Liver (tissue), 9 donors: ENCODE measurements around the gene NUP42. TPM values are rescaled to one million over a fixed set of nuclear protein-coding genes. Genes with fewer than 3 reads are reported as not detected.

Experiments used
- DNase-seq: peaks from one replicate; pipeline ENCODE4 v3.0.0-alpha.2; 2017; ENCODE audit warnings: low spot score
- H3K27ac ChIP-seq, 2 donors: one replicate each; pipeline ENCODE4 v1.7.0; 2013; ENCODE audit warnings: inconsistent platforms in 2 of 2, low read length in 2 of 2, control low read depth in 1 of 2, low read depth in 1 of 2, mild to moderate bottlenecking in 1 of 2
- H3K27me3 ChIP-seq, 4 donors: one replicate each; pipeline versions ENCODE4 v1.6.1 to v1.7.0; 2013; ENCODE audit warnings: low read length in 3 of 4, inconsistent platforms in 1 of 4, mild to moderate bottlenecking in 1 of 4, moderate library complexity in 1 of 4; ENCODE audit not compliant: control insufficient read depth in 4 of 4, insufficient read depth in 4 of 4
- H3K36me3 ChIP-seq, 4 donors: one replicate each; pipeline versions ENCODE4 v1.6.1 to v1.7.0; 2013; ENCODE audit warnings: low read length in 3 of 4, mild to moderate bottlenecking in 3 of 4, low read depth in 1 of 4, moderate library complexity in 1 of 4; ENCODE audit not compliant: control insufficient read depth in 4 of 4, insufficient read depth in 3 of 4
- H3K4me1 ChIP-seq, 4 donors: one replicate each; pipeline versions ENCODE4 v1.6.1 to v1.7.0; 2013; ENCODE audit warnings: low read length in 3 of 4, mild to moderate bottlenecking in 3 of 4, moderate library complexity in 1 of 4; ENCODE audit not compliant: control insufficient read depth in 4 of 4, insufficient read depth in 4 of 4
- H3K4me3 ChIP-seq, 3 donors: one replicate each; pipeline versions ENCODE4 v1.6.1 to v1.7.0; 2013; ENCODE audit warnings: low read length in 3 of 3, control low read depth in 1 of 3, low read depth in 1 of 3, mild to moderate bottlenecking in 1 of 3
- H3K9ac ChIP-seq, 2 donors: one replicate each; pipeline ENCODE4 v1.7.0; 2013; ENCODE audit warnings: low read length in 2 of 2, mild to moderate bottlenecking in 2 of 2, moderate library complexity in 2 of 2, control low read depth in 1 of 2, low read depth in 1 of 2
- H3K9me3 ChIP-seq, 4 donors: one replicate each; pipeline versions ENCODE4 v1.6.1 to v1.7.0; 2013; ENCODE audit warnings: low read length in 3 of 4; ENCODE audit not compliant: control insufficient read depth in 4 of 4
- ATF3 ChIP-seq: IDR thresholded peaks from 2 replicates; pipeline ENCODE4 v1.6.1; 2016; ENCODE audit warnings: antibody characterized with exemption
- CTCF ChIP-seq: fragments of 150-350 bp; IDR thresholded peaks from 2 replicates; pipeline ENCODE4 v1.5.1; 2017; ENCODE audit warnings: improper control_type of control experiment, low read depth, low read length; ENCODE audit not compliant: missing input control
- EGR1 ChIP-seq, 2 donors: IDR thresholded peaks; 2 replicates each; pipeline ENCODE4 v1.6.1; 2016 to 2018; ENCODE audit warnings: antibody characterized with exemption in 2 of 2, low read depth in 2 of 2
- FOXA1 ChIP-seq: IDR thresholded peaks from 2 replicates; pipeline ENCODE4 v1.6.1; 2016; ENCODE audit warnings: antibody characterized with exemption
- FOXA2 ChIP-seq: IDR thresholded peaks from 2 replicates; pipeline ENCODE4 v1.6.1; 2016; ENCODE audit warnings: antibody characterized with exemption
- GABPA ChIP-seq, 2 donors: IDR thresholded peaks in 1 of 2; conservative IDR thresholded peaks in 1 of 2; 2 replicates each; pipeline ENCODE4 v1.6.1; 2016; ENCODE audit warnings: antibody characterized with exemption in 2 of 2, mild to moderate bottlenecking in 1 of 2, moderate library complexity in 1 of 2
- HNF4A ChIP-seq, 2 donors: conservative IDR thresholded peaks; 2 replicates each; pipeline ENCODE4 v1.6.1; 2016; ENCODE audit warnings: antibody characterized with exemption in 2 of 2, mild to moderate bottlenecking in 2 of 2
- HNF4G ChIP-seq: IDR thresholded peaks from 2 replicates; pipeline ENCODE4 v1.6.1; 2016; ENCODE audit warnings: antibody characterized with exemption
- JUND ChIP-seq, 2 donors: IDR thresholded peaks; 2 replicates each; pipeline ENCODE4 v1.6.1; 2016; ENCODE audit warnings: antibody characterized with exemption in 2 of 2
- MAX ChIP-seq: IDR thresholded peaks from 2 replicates; pipeline ENCODE4 v1.6.1; 2016; ENCODE audit warnings: antibody characterized with exemption
- NR2F2 ChIP-seq: IDR thresholded peaks from 2 replicates; pipeline ENCODE4 v1.6.1; 2016; ENCODE audit warnings: antibody characterized with exemption
- RAD21 ChIP-seq, 2 donors: IDR thresholded peaks; 2 replicates each; pipeline ENCODE4 v1.6.1; 2016; ENCODE audit warnings: antibody characterized with exemption in 2 of 2, mild to moderate bottlenecking in 2 of 2
- REST ChIP-seq: IDR thresholded peaks from 2 replicates; pipeline ENCODE4 v1.6.1; 2016; ENCODE audit warnings: antibody characterized with exemption, mild to moderate bottlenecking
- RXRA ChIP-seq, 2 donors: IDR thresholded peaks; 2 replicates each; pipeline ENCODE4 v1.6.1; 2017 to 2018; ENCODE audit warnings: antibody characterized with exemption in 2 of 2, mild to moderate bottlenecking in 1 of 2
- SP1 ChIP-seq: IDR thresholded peaks from 2 replicates; pipeline ENCODE4 v1.6.1; 2018; ENCODE audit warnings: antibody characterized with exemption, mild to moderate bottlenecking
- TAF1 ChIP-seq: conservative IDR thresholded peaks from 2 replicates; pipeline ENCODE4 v1.6.1; 2016; ENCODE audit warnings: antibody characterized with exemption, mild to moderate bottlenecking
- YY1 ChIP-seq: IDR thresholded peaks from 2 replicates; pipeline ENCODE4 v1.6.1; 2016; ENCODE audit warnings: antibody characterized with exemption, mild to moderate bottlenecking
- ZBTB33 ChIP-seq: IDR thresholded peaks from 2 replicates; pipeline ENCODE4 v1.6.1; 2016; ENCODE audit warnings: antibody characterized with exemption
- WGBS: extraction: QIAGEN DNeasy Blood & Tissue Kit; methylation state at CpG from one replicate; pipeline ENCODE4 v1.1.7; 2013; 5-methylcytosine and 5-hydroxymethylcytosine counted together
- polyA plus RNA-seq, 2 donors: library from polyadenylated mRNA; stranded (reverse) in 1 of 2; unstranded in 1 of 2; fragments of 200-250 nt in 1 of 2; fragments of >200 nt in 1 of 2; fragmentation: Nextera tagmentation in 1 of 2; extraction: Ambion mirVana in 1 of 2; gene quantifications; one replicate each; pipeline versions ENCODE4 v1.2.1 to v1.2.3, GENCODE V29; 2013 to 2015
- total RNA-seq, 2 donors: library from RNA; depleted of rRNA; stranded (reverse); fragments of >200 nt; gene quantifications; one replicate each; pipeline ENCODE4 v1.2.3, GENCODE V29; 2014
- donor health status: healthy.
- donor health status: healthy.
- donor health status: healthy.
- donor health status: healthy.
- donor health status: healthy.

Gene NUP42
- total and polyA plus RNA-seq, 4 donors, result 11.9 to 35.8 (median 18.3) TPM

- 68% methylated on average over 11 of the region's 11 CpGs for WGBS
- no peaks in the 10 kb centered on the region for H3K9me3 ChIP-seq
- no peaks in the 10 kb centered on the region for H3K4me1 ChIP-seq
- TF ChIP-seq CTCF (no peak), TAF1 (no peak), NR2F2 (no peak), HNF4A (conservative IDR thresholded peaks at IDR 0.05) (no peak), EGR1 (IDR thresholded peaks at IDR 0.05; ENCODE audit: low read depth in 2 of 2) (no peak), GABPA (IDR thresholded peaks at IDR 0.05 in 1 of 2, conservative IDR thresholded peaks at IDR 0.05 in 1 of 2) (no peak), JUND (IDR thresholded peaks at IDR 0.05) (no peak), SP1 (no peak), HNF4G (no peak)
- H3K27me3 ChIP-seq, result no peaks in the 10 kb centered on the region
- H3K27ac ChIP-seq, result no peak overlapping the region
- no peak overlapping the region for H3K9ac ChIP-seq
- no peak for DNase-seq
- H3K36me3 ChIP-seq, result no peaks in the 10 kb centered on the region
- no peak overlapping the region for H3K4me3 ChIP-seq
These were observed 29.7 kb downstream of the NUP42 start for GRCh38 chr7:23211589-23211988.

- no peaks in the 10 kb centered on the region for H3K27me3 ChIP-seq
- no peak overlapping the region for H3K4me3 ChIP-seq
- H3K9me3 ChIP-seq, result no peaks in the 10 kb centered on the region
- no peaks in the 10 kb centered on the region for H3K4me1 ChIP-seq
- DNase-seq, result no peak
- 90% methylated on average over 2 of the region's 2 CpGs for WGBS
- H3K9ac ChIP-seq, result no peak overlapping the region
- H3K27ac ChIP-seq, result no peak overlapping the region
- TF ChIP-seq EGR1 (IDR thresholded peaks at IDR 0.05; ENCODE audit: low read depth in 2 of 2) (no peak), ATF3 (no peak), FOXA2 (no peak), FOXA1 (no peak), HNF4A (conservative IDR thresholded peaks at IDR 0.05) (no peak), GABPA (IDR thresholded peaks at IDR 0.05 in 1 of 2, conservative IDR thresholded peaks at IDR 0.05 in 1 of 2) (no peak), NR2F2 (no peak), ZBTB33 (no peak)
- no peaks in the 10 kb centered on the region for H3K36me3 ChIP-seq
These were observed 30.5 kb downstream of the NUP42 start for GRCh38 chr7:23212395-23212794.

GRCh38 chr7:23212841-23213240, 31.0 kb downstream of the NUP42 start:
- Histone ChIP-seq H3K4me1 (no peaks in the 10 kb centered on the region), H3K9me3 (no peaks in the 10 kb centered on the region), H3K27me3 (no peaks in the 10 kb centered on the region), H3K4me3 (no peak overlapping the region), H3K27ac (no peak overlapping the region), H3K36me3 (no peaks in the 10 kb centered on the region), H3K9ac (no peak overlapping the region)
- 92% methylated on average over 4 of the region's 4 CpGs for WGBS
- no peak for DNase-seq
- TF ChIP-seq JUND (IDR thresholded peaks at IDR 0.05) (no peak), SP1 (no peak), REST (no peak), NR2F2 (no peak), HNF4A (conservative IDR thresholded peaks at IDR 0.05) (no peak), RAD21 (IDR thresholded peaks at IDR 0.05) (no peak), MAX (no peak), FOXA2 (no peak), ZBTB33 (no peak), RXRA (IDR thresholded peaks at IDR 0.05) (no peak), GABPA (IDR thresholded peaks at IDR 0.05 in 1 of 2, conservative IDR thresholded peaks at IDR 0.05 in 1 of 2) (no peak), EGR1 (IDR thresholded peaks at IDR 0.05; ENCODE audit: low read depth in 2 of 2) (no peak), TAF1 (no peak), YY1 (no peak)
